SKM-1 treated with dmso at 0.1 percent for 144 hours (cell line): ENCODE data around the gene ELOVL6.
"Not testable (repeated sequence)": the region's sequence is repeated elsewhere in the genome, so short reads cannot be mapped to it uniquely, and the experiment has no call there.

ENCODE experiments used
- DNase-seq: peaks from one replicate; lab custom pipeline; 2025; ENCODE audit not compliant: unreplicated experiment; lab: John Stamatoyannopoulos, UW

ELOVL6 gene

GRCh38 chr4:110078148-110078547, 120.3 kb downstream of the ELOVL6 start:
- DNase-seq = not testable (repeated sequence)

- not testable (repeated sequence) for DNase-seq
Measured at GRCh38 chr4:110076828-110077227, 121.6 kb downstream of the ELOVL6 start.

- DNase-seq = no peak
Measured at GRCh38 chr4:110075891-110076290, 122.5 kb downstream of the ELOVL6 start.

GRCh38 chr4:110075083-110075738, 123.2 kb downstream of the ELOVL6 start:
- no peak for DNase-seq

- no peak for DNase-seq
Measured at GRCh38 chr4:110074570-110074969, 123.8 kb downstream of the ELOVL6 start.

- DNase-seq = no peak
Measured at GRCh38 chr4:110073053-110073845, 125.2 kb downstream of the ELOVL6 start.

- no peak for DNase-seq
Measured at GRCh38 chr4:110071466-110071865, 126.9 kb downstream of the ELOVL6 start.

GRCh38 chr4:110068248-110068647, 130.2 kb downstream of the ELOVL6 start:
- DNase-seq = no peak

- DNase-seq = no peak
Measured at GRCh38 chr4:110064934-110065333, 133.5 kb downstream of the ELOVL6 start.

- no peak for DNase-seq
Measured at GRCh38 chr4:110064295-110064694, 134.1 kb downstream of the ELOVL6 start.

- no peak for DNase-seq
Measured at GRCh38 chr4:110062166-110062565, 136.2 kb downstream of the ELOVL6 start.

GRCh38 chr4:110061076-110061475, 137.3 kb downstream of the ELOVL6 start:
- no peak for DNase-seq

- DNase-seq = no peak
Measured at GRCh38 chr4:110059556-110060191, 138.7 kb downstream of the ELOVL6 start.

GRCh38 chr4:110058677-110059076, 139.7 kb downstream of the ELOVL6 start:
- no peak for DNase-seq

- DNase-seq = no peak
Measured at GRCh38 chr4:110055158-110055768, 143.2 kb downstream of the ELOVL6 start.

- no peak for DNase-seq
Measured at GRCh38 chr4:110049951-110050925, 148.2 kb downstream of the ELOVL6 start.

- DNase-seq = no peak
Measured at GRCh38 chr4:110046588-110047049, 151.8 kb downstream of the ELOVL6 start.

- no peak for DNase-seq
Measured at GRCh38 chr4:110042545-110043517, 155.6 kb downstream of the ELOVL6 start.

- no peak for DNase-seq
Measured at GRCh38 chr4:110041735-110042134, 156.7 kb downstream of the ELOVL6 start.
